A673 (cell line): ENCODE data around the gene PHF1.

Experiments used
- CTCF ChIP-seq: fragments of 300-800, 200-600 bp; sonication (generic); conservative IDR thresholded peaks from 2 replicates; pipeline ENCODE4 v1.5.1; 2017; ENCODE audit warnings: low read depth, mild to moderate bottlenecking, antibody characterized with exemption, low read length, moderate library complexity, mixed read lengths
- EZH2 ChIP-seq: fragments of 200-600 bp; sonication (generic); IDR thresholded peaks from 2 replicates; pipeline ENCODE4 v1.6.1; 2017; ENCODE audit warnings: borderline replicate concordance, low read depth, mild to moderate bottlenecking, mixed read lengths, antibody characterized with exemption, low read length; ENCODE audit not compliant: poor library complexity, severe bottlenecking

GRCh38 chr6:33390173-33390572, 20.6 kb upstream of the PHF1 start:
- TF ChIP-seq EZH2 = no peak
- no peak for TF ChIP-seq CTCF
